ENCODE data around the gene HACD2. TPM values are rescaled to one million over a fixed set of nuclear protein-coding genes. Genes with fewer than 3 reads are reported as not detected.
A peak's percentile ranks its signal among the peaks of the same experiment; 100 is the strongest.

The HACD2 gene
- total RNA-seq, 3 donors from 2014 or later (not counting 1 experiment from before 2014, with no cell fraction given) = 16.1 to 34.1 (median 24.6) TPM

DNA sequence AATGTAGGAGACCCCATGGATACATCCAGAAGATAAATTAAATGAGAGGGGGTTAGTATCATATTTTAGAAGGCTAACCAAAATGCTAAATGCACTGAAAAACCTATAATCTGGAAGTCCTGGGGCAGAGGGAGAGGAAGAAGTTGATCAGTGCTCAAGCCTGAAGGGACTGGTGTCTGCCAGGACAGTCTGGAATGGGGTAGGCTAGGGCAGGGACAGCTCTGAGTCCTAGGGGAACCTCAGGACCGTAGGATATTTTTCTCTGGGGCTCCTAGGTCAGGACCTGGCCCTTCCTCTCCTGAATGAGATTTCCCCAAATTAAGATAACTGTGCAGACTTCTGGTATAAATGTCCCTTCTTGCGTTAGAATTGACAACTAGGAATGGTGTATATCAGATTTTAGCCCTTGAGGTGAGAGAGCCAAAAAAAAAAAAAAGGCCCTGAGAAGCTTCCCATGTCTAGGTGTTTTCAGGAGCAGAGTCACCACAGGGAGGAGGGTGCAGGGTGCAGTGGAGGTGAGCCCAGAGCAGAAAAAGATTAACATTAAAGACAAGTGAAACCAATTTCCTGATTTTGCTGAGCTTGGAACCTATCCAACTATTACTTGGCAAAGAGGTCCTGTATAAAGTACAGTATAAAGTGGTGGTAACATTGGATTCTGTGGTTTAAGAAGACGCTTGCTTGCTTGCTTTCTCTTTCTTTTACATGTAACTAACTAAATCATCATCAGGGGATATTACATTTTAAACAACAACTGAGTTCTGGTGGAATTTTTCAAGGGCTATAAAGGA is 63.5 kb downstream of the HACD2 start:
- Mint-ChIP-seq H3K27ac (peak overlapping the region; percentile 14 to 32), H3K27me3 (ENCODE audit: low read depth in 2 of 2) (no peaks in the 10 kb centered on the region), H3K4me1 (peaks cover 49 to 62% of the 10 kb centered on the region in 2 donors), H3K9me3 (no peaks in the 10 kb centered on the region), H3K4me3 (no peak overlapping the region), H3K36me3 (peaks cover 8% of the 10 kb centered on the region)
- intact Hi-C loops (cut with micrococcal nuclease) = no loop called here
- peaks cover 2% of the 10 kb centered on the region for H3K36me3 ChIP-seq (ENCODE audit: control insufficient read depth, insufficient read depth, low read length)
- no peak overlapping the region for H3K4me3 ChIP-seq (ENCODE audit: low read length)
- peak in 1 of 2 donors; percentile 36 for DNase-seq
- TF ChIP-seq, protein P1, sequence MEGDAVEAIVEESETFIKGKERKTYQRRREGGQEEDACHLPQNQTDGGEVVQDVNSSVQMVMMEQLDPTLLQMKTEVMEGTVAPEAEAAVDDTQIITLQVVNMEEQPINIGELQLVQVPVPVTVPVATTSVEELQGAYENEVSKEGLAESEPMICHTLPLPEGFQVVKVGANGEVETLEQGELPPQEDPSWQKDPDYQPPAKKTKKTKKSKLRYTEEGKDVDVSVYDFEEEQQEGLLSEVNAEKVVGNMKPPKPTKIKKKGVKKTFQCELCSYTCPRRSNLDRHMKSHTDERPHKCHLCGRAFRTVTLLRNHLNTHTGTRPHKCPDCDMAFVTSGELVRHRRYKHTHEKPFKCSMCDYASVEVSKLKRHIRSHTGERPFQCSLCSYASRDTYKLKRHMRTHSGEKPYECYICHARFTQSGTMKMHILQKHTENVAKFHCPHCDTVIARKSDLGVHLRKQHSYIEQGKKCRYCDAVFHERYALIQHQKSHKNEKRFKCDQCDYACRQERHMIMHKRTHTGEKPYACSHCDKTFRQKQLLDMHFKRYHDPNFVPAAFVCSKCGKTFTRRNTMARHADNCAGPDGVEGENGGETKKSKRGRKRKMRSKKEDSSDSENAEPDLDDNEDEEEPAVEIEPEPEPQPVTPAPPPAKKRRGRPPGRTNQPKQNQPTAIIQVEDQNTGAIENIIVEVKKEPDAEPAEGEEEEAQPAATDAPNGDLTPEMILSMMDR (IDR thresholded peaks at IDR 0.05) = no peak
- peaks cover 18% of the 10 kb centered on the region for H3K4me1 ChIP-seq (ENCODE audit: control insufficient read depth, insufficient read depth, low read length)
- 47% methylated on average over 2 of the region's 3 CpGs for WGBS (ENCODE audit: insufficient coverage)
- H3K9me3 ChIP-seq (ENCODE audit: control insufficient read depth, insufficient read depth, low read length) = no peaks in the 10 kb centered on the region
- no peak for ATAC-seq
- H3K27ac ChIP-seq (ENCODE audit: low read length) = no peak overlapping the region
- no peaks in the 10 kb centered on the region for H3K27me3 ChIP-seq (ENCODE audit: control insufficient read depth, insufficient read depth, low read length)

DNA sequence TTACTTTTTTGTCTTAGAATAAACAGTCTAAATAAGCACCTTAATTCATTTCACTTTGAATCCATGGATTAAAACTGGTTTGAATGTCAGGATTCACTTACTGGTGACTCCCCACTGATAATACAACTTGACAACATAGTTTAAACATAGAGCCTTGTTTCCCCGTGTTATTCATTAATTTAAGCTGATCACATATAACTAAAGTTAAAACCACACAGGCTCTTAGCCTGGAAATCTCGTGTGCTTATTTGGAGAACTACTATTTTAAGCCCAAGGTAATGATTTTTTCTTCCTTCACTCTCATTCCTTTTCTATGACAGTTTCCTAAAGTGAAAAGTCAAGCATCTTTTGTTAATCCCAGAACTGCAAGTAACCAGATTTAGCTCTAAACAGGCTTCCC is 64.2 kb downstream of the HACD2 start:
- Mint-ChIP-seq H3K4me1 (peaks cover 49 to 58% of the 10 kb centered on the region in 2 donors), H3K9me3 (no peaks in the 10 kb centered on the region), H3K4me3 (no peak overlapping the region), H3K36me3 (peaks cover 5% of the 10 kb centered on the region), H3K27me3 (ENCODE audit: low read depth in 2 of 2) (no peaks in the 10 kb centered on the region), H3K27ac (peak overlapping the region; percentile 14 to 32)
- Histone ChIP-seq H3K36me3 (ENCODE audit: control insufficient read depth, insufficient read depth, low read length) (no peaks in the 10 kb centered on the region), H3K9me3 (ENCODE audit: control insufficient read depth, insufficient read depth, low read length) (no peaks in the 10 kb centered on the region), H3K27ac (ENCODE audit: low read length) (no peak overlapping the region), H3K4me1 (ENCODE audit: control insufficient read depth, insufficient read depth, low read length) (peaks cover 18% of the 10 kb centered on the region), H3K27me3 (ENCODE audit: control insufficient read depth, insufficient read depth, low read length) (no peaks in the 10 kb centered on the region), H3K4me3 (ENCODE audit: low read length) (no peak overlapping the region)
- WGBS (ENCODE audit: insufficient coverage) = 67% methylated on average over 2 of the region's 2 CpGs
- TF ChIP-seq, protein P1 (IDR thresholded peaks at IDR 0.05) = no peak
- intact Hi-C loops (cut with micrococcal nuclease) = no loop called here
- ATAC-seq = no peak
- DNase-seq = no peak

DNA sequence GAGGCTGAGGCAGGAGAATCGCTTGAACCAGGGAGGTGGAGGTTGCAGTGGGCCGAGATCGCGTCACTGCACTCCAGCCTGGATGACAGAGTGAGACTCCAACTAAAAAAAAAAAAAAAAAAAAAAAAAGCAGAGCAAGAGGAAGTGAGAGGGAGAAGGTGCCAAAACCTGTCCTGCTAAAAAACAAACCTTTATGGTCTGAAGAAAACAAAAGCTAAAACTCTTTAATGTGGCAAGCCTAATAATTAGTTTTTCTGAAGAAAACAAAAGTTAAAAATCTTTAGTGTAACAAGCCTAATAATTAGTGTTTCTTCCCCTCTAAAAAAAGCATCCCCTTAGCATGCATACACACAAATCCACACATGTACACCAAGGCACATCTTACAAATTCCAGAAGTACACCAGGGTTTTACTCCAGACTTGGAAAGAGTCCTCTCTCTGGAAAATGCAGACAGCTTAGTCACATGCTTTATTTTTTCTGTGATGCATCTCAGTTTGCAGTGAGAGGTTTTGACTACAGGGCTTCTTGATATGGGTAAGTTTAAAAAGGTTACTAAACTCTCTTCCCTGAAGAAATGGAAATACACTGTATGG is 65.9 kb downstream of the HACD2 start:
- no peaks in the 10 kb centered on the region for H3K9me3 Mint-ChIP-seq
- ATAC-seq (no peak), DNase-seq (no peak)
- peaks cover 43 to 44% of the 10 kb centered on the region in 2 donors for H3K4me1 Mint-ChIP-seq
- no peaks in the 10 kb centered on the region for H3K36me3 Mint-ChIP-seq
- H3K4me3 ChIP-seq (ENCODE audit: low read length) = no peak overlapping the region
- intact Hi-C loops (cut with micrococcal nuclease) = no loop called here
- H3K4me1 ChIP-seq (ENCODE audit: control insufficient read depth, insufficient read depth, low read length) = peaks cover 18% of the 10 kb centered on the region
- no peak overlapping the region for H3K27ac Mint-ChIP-seq
- no peaks in the 10 kb centered on the region for H3K9me3 ChIP-seq (ENCODE audit: control insufficient read depth, insufficient read depth, low read length)
- H3K36me3 ChIP-seq (ENCODE audit: control insufficient read depth, insufficient read depth, low read length) = no peaks in the 10 kb centered on the region
- no peaks in the 10 kb centered on the region for H3K27me3 ChIP-seq (ENCODE audit: control insufficient read depth, insufficient read depth, low read length)
- H3K27ac ChIP-seq (ENCODE audit: low read length) = no peak overlapping the region
- TF ChIP-seq, protein P1 (IDR thresholded peaks at IDR 0.05) = no peak
- H3K27me3 Mint-ChIP-seq (ENCODE audit: low read depth in 2 of 2) = no peaks in the 10 kb centered on the region
- H3K4me3 Mint-ChIP-seq = no peak overlapping the region
- WGBS (ENCODE audit: insufficient coverage) = no CpG with 5 or more reads among the region's 4 CpGs

Data from natural killer cell (primary cell).